Gastrocnemius medialis (tissue), 4 donors: ENCODE data around the gene PRKCD.

Source experiments
- CTCF ChIP-seq, 5 experiments: fragments of 450-650 bp in 3 of 5; fragments of 200-600 bp in 2 of 5; sonication (generic) in 2 of 5; IDR thresholded peaks in 4 of 5; conservative IDR thresholded peaks in 1 of 5; 1 replicate in 4 of 5; 2 replicates in 1 of 5; pipeline ENCODE4 v1.5.1; 2016 to 2019; ENCODE audit warnings: antibody characterized with exemption in 5 of 5, mild to moderate bottlenecking in 3 of 5, moderate library complexity in 3 of 5
- POLR2A ChIP-seq, 2 donors: fragments of 450-650 bp; IDR thresholded peaks; one replicate each; pipeline ENCODE4 v1.6.1; 2017; ENCODE audit warnings: antibody characterized with exemption in 2 of 2, mild to moderate bottlenecking in 2 of 2, moderate library complexity in 2 of 2

GRCh38 chr3:53236112-53236841, 75.3 kb downstream of the PRKCD start:
- TF ChIP-seq CTCF (IDR thresholded peaks at IDR 0.05 in 4 of 5, conservative IDR thresholded peaks at IDR 0.05 in 1 of 5) (no peak), POLR2A (IDR thresholded peaks at IDR 0.05) (no peak)
